HG02870 (cell line): ENCODE data around the gene SEC23IP.
"Not testable (repeated sequence)": the region's sequence is repeated elsewhere in the genome, so short reads cannot be mapped to it uniquely, and the experiment has no call there.

ENCODE experiments used
- ATAC-seq: cut with Tn5 transposase; IDR thresholded peaks from one replicate; pipeline ENCODE4 v1.9.1; 2021; ENCODE audit warnings: mild to moderate bottlenecking, moderate library complexity; ENCODE audit not compliant: unreplicated experiment

SEC23IP gene

DNA sequence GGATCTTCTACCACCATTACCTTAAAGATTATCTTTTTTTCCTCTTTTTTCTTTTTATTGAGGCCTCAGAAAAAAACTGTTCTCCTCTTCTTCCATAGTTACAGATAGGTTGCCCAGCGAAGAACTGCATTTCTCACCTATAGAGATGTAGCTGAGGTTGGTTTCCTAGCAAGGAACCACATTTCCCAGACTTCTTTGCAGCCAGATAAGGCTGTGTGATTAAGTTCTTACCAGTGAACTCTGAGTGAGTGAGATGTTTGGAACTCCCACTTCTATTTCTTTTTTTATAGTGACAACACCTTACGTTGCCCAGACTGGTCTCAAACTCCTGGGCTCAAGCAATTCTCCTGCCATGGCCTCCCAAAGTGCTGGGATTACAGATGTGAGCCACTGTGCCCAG is 14.0 kb upstream of the SEC23IP start:
- no peak for ATAC-seq

- ATAC-seq: not testable (repeated sequence)
These were observed 8.5 kb upstream of the SEC23IP start for GRCh38 chr10:119883901-119884611.

DNA sequence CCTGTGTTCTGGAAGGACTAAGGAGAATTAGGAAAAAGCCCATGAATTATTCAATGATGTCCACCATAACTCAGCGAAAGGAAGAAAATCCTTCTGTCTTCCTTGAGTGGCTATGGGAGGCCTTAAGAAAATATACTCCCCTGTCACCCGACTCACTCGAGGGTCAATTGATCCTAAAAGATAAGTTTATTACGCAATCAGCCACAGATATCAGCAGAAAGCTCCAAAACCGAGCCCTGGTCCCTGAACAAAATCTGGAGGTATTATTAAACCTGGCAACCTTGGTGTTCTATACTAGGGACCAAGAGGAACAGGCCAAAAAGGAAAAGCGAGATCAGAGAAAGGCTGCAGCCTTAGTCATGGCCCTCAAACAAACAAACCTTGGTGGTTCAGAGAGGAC is 6.5 kb upstream of the SEC23IP start:
- ATAC-seq: not testable (repeated sequence)

- not testable (repeated sequence) for ATAC-seq
These were observed 3.8 kb upstream of the SEC23IP start for GRCh38 chr10:119888715-119889114.

- ATAC-seq: not testable (repeated sequence)
These were observed 3.3 kb upstream of the SEC23IP start for GRCh38 chr10:119889201-119889600.

DNA sequence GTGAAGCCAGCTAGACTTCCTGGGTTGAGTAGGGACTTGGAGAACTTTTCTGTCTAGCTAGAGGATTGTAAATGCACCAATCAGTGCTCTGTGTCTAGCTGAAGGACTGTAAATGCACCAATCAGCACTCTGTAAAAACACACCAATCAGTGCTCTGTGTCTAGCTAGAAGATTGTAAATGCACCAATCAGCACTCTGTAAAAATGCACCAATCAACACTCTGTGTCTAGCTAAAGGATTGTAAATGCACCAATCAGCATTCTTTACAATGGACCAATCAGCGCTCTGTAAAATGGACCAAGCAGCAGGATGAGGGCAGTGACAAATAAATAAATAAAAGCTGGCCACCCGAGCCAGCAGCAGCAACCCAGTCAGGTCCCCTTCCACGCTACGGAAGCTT is 2.2 kb upstream of the SEC23IP start:
- ATAC-seq: not testable (repeated sequence)

- ATAC-seq: not testable (repeated sequence)
These were observed 712 bp upstream of the SEC23IP start for GRCh38 chr10:119891849-119892187.

GRCh38 chr10:119893074-119893473 is 544 bp downstream of the SEC23IP start:
- no peak for ATAC-seq

GRCh38 chr10:119893845-119894427 is 1.4 kb downstream of the SEC23IP start:
- ATAC-seq: no peak

- ATAC-seq: no peak
These were observed 3.6 kb downstream of the SEC23IP start for GRCh38 chr10:119896061-119896655.

DNA sequence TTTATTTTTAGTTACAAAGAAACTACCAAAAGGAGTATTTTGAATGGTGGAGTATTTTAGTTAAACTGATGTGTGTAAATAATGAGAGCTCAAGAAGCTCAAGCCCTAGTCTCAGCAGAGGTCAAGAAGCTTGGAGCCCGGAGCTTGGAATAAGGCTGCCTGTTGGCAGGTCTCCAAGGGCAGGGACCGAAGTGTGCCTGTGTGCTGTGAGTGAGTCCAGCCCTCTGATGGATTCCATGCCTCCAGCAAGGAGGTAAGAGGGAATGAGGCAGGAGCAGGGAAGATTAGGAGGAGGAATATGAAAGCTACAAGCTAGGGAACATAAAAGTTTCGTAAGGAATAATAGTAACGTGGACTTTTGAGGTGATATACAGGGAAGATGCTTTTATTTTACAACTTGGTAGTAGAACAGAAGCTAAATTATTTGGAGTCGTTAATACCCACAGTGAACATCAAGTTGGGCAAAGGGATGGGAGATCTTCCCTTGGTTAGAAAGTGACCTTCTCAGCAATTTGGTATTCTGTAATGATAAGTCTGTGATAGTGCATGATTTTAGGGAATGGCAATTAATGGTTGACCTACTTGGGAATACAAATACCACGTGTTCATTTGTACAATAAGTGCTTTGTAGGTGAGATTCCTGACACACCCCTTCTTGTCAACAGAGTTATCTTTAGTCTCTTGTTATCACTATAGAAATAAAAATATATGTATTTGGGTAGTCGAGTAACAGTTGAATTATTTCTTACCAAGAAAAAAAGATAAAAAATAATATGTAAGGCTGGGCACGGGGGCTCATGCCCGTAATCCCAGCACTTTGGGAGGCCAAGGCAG is 4.6 kb downstream of the SEC23IP start:
- no peak for ATAC-seq

DNA sequence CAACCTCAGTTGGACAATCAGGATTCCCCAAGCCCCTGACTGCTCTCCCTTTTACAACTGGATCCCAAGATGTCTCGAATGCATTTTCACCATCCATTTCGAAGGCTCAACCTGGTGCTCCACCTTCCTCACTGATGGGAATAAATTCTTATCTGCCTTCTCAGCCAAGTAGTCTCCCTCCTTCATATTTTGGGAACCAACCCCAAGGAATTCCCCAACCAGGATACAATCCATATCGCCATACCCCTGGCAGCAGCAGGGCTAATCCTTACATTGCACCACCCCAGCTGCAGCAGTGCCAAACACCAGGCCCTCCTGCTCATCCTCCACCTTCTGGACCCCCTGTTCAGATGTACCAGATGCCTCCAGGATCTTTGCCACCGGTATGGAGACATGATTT is 6.0 kb downstream of the SEC23IP start:
- ATAC-seq: no peak

DNA sequence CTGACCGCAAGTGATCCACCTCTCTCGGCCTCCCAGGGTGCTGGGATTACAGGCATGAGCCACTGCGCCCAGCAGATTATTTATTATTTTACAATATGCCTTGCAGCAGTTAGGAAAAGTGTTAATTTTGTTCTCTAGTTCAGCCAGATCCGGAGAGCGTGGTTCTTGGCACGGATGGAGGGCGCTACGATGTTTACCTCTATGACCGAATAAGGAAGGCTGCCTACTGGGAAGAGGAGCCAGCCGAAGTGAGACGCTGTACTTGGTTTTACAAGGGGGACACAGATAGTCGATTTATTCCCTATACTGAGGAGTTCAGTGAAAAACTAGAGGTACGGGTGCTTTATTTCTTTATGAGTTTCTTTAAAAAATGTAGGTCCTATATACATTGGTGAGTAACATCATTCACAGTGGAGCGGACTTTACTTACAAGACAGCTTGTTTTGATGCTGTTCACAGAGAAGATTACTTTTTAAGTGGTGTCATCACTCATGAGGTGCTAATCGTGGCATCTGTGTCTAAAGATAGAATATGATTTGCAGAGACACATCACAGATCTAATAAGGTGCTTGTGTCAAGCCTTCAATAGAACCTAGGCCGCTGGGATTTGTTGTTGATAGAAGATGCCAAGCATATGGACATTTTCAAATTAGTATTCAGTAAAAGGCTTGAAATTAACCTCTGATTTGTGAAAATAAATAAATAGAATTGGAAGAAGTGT is 11.6 kb downstream of the SEC23IP start:
- ATAC-seq: no peak

GRCh38 chr10:119907695-119908094 is 15.2 kb downstream of the SEC23IP start:
- ATAC-seq: not testable (repeated sequence)

- no peak for ATAC-seq
These were observed 15.6 kb downstream of the SEC23IP start for GRCh38 chr10:119908166-119908565.

GRCh38 chr10:119910689-119911088 is 18.2 kb downstream of the SEC23IP start:
- ATAC-seq: no peak

GRCh38 chr10:119917777-119918176 is 25.2 kb downstream of the SEC23IP start:
- no peak for ATAC-seq

DNA sequence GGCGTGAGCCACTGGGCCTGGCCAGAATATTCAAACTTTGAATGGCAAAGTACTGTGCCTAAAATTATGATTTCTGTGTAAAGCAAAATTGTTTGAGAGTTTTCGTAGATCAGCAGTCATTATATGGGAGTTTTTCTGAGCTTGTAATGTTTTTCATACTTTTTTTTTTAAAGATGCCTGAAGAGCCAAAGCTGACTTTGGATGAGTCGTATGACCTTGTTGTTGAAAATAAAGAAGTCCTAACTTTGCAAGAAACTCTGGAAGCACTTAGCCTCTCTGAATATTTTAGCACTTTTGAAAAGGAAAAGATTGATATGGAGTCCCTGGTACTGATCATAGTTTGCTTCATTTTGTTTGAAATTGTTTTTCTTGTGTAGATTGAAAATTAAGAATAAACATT is 26.7 kb downstream of the SEC23IP start:
- no peak for ATAC-seq

DNA sequence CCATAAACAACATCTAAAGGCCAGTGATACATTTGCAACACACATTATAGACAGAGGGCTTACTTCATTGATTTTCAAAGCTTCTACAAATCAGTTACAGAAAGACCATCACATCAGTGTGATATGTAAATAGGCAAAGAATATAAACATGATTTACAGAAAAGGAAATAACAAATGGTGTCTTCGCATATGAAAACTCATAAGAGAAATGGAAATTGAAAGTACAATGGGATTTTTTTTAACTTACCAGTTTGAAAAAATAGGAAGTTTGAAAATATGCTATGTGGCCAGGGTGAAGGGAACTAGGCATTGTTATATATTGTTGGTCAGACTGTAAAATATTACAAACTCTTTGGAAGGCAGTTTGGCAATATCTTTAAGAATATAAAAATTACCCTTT is 27.3 kb downstream of the SEC23IP start:
- peak; percentile 50 for ATAC-seq

DNA sequence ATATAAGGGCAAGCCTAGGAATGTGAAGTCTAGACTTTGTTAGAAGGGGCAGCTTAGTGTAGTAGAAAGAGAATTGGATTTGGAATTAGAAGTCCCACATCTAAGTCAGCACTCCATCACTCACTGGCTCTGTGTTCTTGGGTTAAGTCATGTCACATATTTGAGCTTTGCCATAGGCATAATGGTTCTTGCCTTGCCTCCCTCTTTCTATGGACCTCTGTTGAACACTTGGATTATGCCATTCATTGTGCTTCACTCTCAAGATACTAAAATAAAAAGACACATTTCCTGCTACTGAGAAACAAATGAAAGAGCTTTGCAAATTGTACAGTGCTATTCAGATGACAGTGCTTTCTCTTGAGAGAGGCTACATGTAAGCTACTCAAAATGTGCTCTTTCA is 35.9 kb downstream of the SEC23IP start:
- ATAC-seq: no peak

DNA sequence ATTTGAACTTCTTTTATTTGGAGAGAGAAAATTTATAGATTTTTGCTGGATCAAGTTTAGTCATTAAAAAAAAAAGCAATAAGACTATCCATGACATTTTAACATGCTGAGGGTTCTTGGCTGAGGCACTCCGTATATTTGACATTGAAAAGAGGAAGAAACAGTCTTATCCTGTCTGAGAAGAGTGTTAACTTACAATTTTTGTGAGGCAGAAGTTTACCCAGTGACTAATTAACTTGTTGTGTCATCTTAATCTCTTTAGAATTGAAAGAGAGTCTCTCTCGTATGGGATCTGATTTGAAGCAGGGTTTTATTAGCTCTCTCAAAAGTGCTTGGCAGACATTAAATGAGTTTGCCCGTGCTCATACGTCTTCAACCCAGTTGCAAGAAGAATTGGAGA is 39.3 kb downstream of the SEC23IP start:
- no peak for ATAC-seq
